HG03442 (cell line): Measurements from ENCODE around the gene RSPO4.

ENCODE experiments used
- ATAC-seq: cut with Tn5 transposase; IDR thresholded peaks from one replicate; pipeline ENCODE4 v1.9.1; 2021; ENCODE audit warnings: mild to moderate bottlenecking, moderate library complexity; ENCODE audit not compliant: unreplicated experiment

The RSPO4 gene

GRCh38 chr20:971346-971745 is 30.8 kb downstream of the RSPO4 start:
- ATAC-seq: no peak

DNA sequence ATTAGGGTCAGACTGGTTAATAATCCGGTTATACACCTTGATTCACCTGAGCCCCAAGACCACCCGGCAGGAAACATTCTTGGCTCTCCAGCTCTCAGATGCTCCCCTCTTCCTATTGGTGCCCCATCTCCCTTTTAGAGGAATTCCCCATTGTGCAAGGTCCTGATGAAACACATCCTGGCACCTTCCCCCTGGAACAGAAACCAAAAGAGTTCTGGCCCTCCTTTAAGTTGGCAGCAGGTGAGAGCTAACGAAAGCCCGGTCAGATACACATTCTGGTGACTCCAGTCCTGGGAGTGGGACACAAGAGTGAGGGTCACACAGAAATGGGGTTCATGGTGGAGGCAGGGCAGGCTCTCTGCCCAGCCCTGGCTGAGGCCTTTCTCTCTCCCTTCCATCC is 32.2 kb downstream of the RSPO4 start:
- ATAC-seq: no peak

- no peak for ATAC-seq
Observed at GRCh38 chr20:967796-968742, 34.0 kb downstream of the RSPO4 start.

- no peak for ATAC-seq
Observed at GRCh38 chr20:965956-966355, 36.2 kb downstream of the RSPO4 start.

DNA sequence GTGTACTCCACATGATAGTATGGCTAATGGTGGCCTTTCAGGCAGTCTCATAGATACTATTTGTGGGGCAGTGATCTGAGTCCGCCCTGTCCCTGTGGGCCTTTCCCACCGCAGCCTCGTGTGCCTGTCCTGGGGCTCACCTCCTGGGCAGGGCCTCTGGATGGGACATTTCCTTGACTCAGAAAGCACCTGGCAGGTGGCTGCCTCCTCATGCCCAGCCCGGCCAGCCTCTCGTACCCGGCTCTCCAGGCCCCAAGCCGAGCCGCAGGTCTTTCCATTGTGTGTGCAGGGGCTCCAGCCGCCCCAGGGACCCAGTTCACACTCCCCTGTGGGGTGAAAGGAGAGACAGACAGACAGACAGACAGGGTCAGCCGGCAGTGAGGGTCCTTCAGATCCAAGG is 38.3 kb downstream of the RSPO4 start:
- no peak for ATAC-seq

- ATAC-seq: no peak
Observed at GRCh38 chr20:962683-963082, 39.4 kb downstream of the RSPO4 start.

DNA sequence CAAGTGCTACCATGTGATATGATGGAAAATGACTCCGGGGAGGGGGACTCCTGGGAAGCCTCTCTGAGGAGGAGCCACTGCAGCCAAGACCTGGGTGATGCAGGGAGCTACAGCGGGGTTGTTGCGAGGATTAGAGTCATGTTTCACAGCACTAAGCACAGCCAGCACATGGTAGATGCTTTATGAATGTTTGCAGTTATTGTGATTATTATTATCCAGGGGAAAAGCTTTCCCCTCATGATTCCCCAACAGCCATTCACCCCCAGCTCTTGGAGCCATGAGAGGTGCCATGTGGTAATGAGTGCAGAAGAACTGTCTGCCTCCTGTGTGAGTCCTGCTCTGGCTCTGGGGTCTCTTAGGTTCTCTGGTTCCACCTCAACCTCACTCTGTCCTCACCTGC is 39.9 kb downstream of the RSPO4 start:
- ATAC-seq: no peak

DNA sequence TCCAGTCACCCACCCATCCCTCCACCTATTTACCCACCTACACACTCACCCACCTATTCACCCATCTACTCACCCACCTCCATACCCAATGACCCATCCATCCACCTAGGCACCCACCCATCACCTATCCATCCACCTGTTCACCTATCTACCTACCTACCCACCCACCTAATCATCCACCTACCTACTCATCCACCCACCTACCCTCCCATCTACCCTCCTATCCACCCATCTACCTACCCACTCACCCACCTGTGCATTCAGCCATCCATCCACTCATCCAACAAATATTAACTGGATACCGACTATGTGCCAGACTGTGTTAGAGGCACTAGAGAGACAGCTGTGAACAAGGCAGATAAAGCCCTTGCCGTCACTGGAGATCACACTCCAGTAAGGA is 40.3 kb downstream of the RSPO4 start:
- ATAC-seq: no peak

GRCh38 chr20:959996-960615 is 42.0 kb downstream of the RSPO4 start:
- ATAC-seq: no peak

- no peak for ATAC-seq
Observed at GRCh38 chr20:958936-959815, 42.9 kb downstream of the RSPO4 start.

- ATAC-seq: no peak
Observed at GRCh38 chr20:957544-957943, 44.6 kb downstream of the RSPO4 start.

- peak; percentile 43 for ATAC-seq
Observed at GRCh38 chr20:956330-956951, 45.7 kb downstream of the RSPO4 start.

GRCh38 chr20:955656-956055 is 46.5 kb downstream of the RSPO4 start:
- no peak for ATAC-seq

GRCh38 chr20:955111-955510 is 47.0 kb downstream of the RSPO4 start:
- ATAC-seq: no peak

GRCh38 chr20:953742-954141 is 48.4 kb downstream of the RSPO4 start:
- ATAC-seq: no peak

DNA sequence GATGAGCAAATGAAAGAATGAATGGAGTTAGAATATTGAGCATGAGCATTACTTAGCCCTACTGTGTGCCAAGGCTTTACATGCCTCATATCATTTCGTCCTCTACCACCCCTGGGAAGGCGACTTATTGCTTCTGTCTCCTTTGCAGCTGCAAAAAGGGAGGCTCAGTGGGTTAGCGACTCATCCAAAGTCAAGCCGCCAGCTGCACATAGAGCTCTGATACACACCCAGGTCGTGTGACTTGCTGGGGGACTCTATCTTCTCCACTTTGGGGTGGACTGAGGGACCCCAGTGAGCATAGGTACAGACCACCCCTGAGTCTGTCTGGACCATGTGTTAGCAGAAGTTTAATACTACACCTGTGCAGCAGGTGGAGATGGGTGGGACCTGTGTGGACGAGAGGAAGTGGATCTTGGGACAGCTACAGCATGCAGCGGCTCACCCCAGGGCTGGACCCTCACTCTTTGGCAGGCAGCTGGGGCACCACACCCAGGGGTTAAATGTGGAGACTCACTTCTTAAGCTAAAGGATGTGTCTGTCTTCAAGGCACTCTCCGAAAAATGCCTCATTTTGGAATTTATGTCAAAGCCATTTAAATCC is 49.8 kb downstream of the RSPO4 start:
- no peak for ATAC-seq

GRCh38 chr20:951384-952169 is 50.5 kb downstream of the RSPO4 start:
- ATAC-seq: no peak

DNA sequence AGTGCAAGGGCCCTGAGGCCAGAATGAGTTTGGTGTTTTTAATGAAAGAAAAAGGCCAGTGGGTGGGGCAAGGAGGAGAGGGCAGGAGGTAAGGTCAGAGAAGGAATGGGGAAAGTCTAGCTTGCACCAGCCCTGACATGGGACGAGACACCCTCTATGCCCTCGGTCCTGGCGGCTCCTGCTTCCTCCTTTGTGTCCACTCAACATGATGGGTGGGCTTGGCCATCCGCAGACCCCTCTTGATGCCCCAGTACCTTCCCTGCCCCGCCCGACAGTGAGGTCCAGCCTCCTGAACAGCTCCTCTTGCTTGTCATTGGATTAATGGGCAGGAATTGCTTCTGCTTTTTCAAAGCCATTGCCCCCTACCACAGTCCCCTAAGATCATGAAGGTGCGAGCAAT is 52.4 kb downstream of the RSPO4 start:
- ATAC-seq: no peak

GRCh38 chr20:946826-947225 is 55.3 kb downstream of the RSPO4 start:
- ATAC-seq: no peak

DNA sequence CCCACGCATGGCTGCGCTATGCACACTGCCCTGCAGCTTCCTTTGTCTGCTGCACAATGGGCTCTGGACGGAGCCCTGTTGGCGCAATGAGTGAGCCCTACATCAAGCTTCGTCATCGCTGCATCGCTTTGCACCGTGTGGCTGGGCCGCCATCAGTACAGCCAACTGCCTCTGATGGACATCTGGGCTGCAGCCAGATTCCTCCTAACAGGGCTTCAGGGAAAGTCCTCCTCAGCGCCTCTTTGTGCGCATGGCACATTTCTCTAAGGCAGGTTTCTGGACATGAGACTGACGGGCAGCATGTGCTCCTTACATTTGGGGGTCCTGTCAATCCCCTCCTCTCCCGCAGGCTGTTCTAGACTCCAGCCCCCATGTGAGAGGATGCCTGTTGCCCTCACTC is 56.3 kb downstream of the RSPO4 start:
- no peak for ATAC-seq
